HEK293T (cell line): Measurements from ENCODE around the gene MECP2.

Experiments
- CTCF ChIA-PET: fragments of 350-600 bp; formaldehyde crosslinking; extraction: SDS; loops from one replicate; lab custom pipeline; 2021; ENCODE audit warnings: antibody characterized with exemption, inconsistent platforms; lab: Yijun Ruan, JAX
- POLR2A ChIA-PET: fragments of 350-600 bp; formaldehyde crosslinking; extraction: SDS; loops from one replicate; lab custom pipeline; 2020; ENCODE audit warnings: antibody characterized with exemption, inconsistent platforms; lab: Yijun Ruan, JAX
- DNase-seq: peaks from one replicate; pipeline ENCODE4 v3.0.0; 2012; ENCODE audit warnings: mixed read lengths; ENCODE audit errors: extremely low spot score
- ARNT ChIP-seq: fragments of 450-650 bp; IDR thresholded peaks from 2 replicates; pipeline ENCODE4 v1.6.1; 2017; ENCODE audit warnings: mild to moderate bottlenecking
- BHLHE40 ChIP-seq: fragments of 450-650 bp; IDR thresholded peaks from 2 replicates; pipeline ENCODE4 v1.6.1; 2016; ENCODE audit warnings: mild to moderate bottlenecking, moderate library complexity, borderline replicate concordance
- CTBP1 ChIP-seq: fragments of 450-650 bp; IDR thresholded peaks from 2 replicates; pipeline ENCODE4 v1.6.1; 2016; ENCODE audit warnings: borderline replicate concordance
- ELF4 ChIP-seq: fragments of 450-650 bp; IDR thresholded peaks from 2 replicates; pipeline ENCODE4 v1.6.1; 2017; ENCODE audit warnings: antibody characterized with exemption
- FOXA1 ChIP-seq: fragments of 450-650 bp; IDR thresholded peaks from 2 replicates; pipeline ENCODE4 v1.6.1; 2016; ENCODE audit warnings: mild to moderate bottlenecking
- FOXK2 ChIP-seq: fragments of 450-650 bp; IDR thresholded peaks from 2 replicates; pipeline ENCODE4 v1.6.1; 2016; ENCODE audit warnings: mild to moderate bottlenecking
- FOXM1 ChIP-seq: fragments of 450-650 bp; IDR thresholded peaks from 2 replicates; pipeline ENCODE4 v1.6.1; 2017; ENCODE audit warnings: mild to moderate bottlenecking, borderline replicate concordance
- HDGF ChIP-seq: fragments of 450-650 bp; IDR thresholded peaks from 2 replicates; pipeline ENCODE4 v1.6.1; 2017; ENCODE audit warnings: antibody characterized with exemption, borderline replicate concordance
- L3MBTL2 ChIP-seq: fragments of 450-650 bp; conservative IDR thresholded peaks from 2 replicates; pipeline ENCODE4 v1.6.1; 2016; ENCODE audit warnings: mild to moderate bottlenecking
- LEF1 ChIP-seq: fragments of 450-650 bp; IDR thresholded peaks from 2 replicates; pipeline ENCODE4 v1.6.1; 2017; ENCODE audit warnings: mild to moderate bottlenecking, borderline replicate concordance
- NFRKB ChIP-seq: fragments of 450-650 bp; IDR thresholded peaks from 2 replicates; pipeline ENCODE4 v1.6.1; 2016; ENCODE audit warnings: mild to moderate bottlenecking, moderate library complexity
- SP1 ChIP-seq: fragments of 450-650 bp; IDR thresholded peaks from 2 replicates; pipeline ENCODE4 v1.6.1; 2017
- SUZ12 ChIP-seq: fragments of 450-650 bp; IDR thresholded peaks from 2 replicates; pipeline ENCODE4 v1.6.1; 2016; ENCODE audit warnings: mild to moderate bottlenecking
- TARDBP ChIP-seq: fragments of 450-650 bp; IDR thresholded peaks from 2 replicates; pipeline ENCODE4 v1.6.1; 2016
- ZNF384 ChIP-seq: fragments of 450-650 bp; IDR thresholded peaks from 2 replicates; pipeline ENCODE4 v1.6.1; 2016
- TF ChIP-seq, protein P1 (sequence below): fragments of 450-650 bp; IDR thresholded peaks from 2 replicates; pipeline ENCODE4 v1.6.1; 2016

The MECP2 gene

DNA sequence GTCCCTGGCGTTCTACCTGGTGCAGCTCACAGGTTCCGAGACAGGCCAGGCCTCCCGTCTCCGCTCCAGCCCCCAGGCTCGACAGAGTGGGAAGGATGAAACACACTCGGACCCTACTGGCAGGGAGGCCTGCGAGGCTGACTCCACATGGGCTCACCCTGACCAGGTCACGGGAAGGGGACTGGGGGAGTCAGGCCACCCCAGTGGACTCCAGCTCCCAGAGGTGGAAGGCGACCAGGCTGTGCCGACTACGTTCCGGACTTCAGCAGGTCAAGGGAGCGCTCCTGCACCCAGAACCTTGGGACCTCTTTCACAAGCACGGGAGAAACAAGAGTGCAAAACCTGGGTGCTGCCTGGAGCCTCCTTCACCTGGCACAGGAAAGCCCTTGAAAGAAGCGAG is 73.2 kb downstream of the MECP2 start:
- DNase-seq = no peak
- TF ChIP-seq SP1 (no peak), ARNT (no peak), ELF4 (no peak), HDGF (no peak), ZNF384 (no peak), FOXA1 (no peak), BHLHE40 (no peak), TARDBP (no peak), FOXM1 (no peak), CTBP1 (no peak), L3MBTL2 (no peak), FOXK2 (no peak), SUZ12 (no peak), NFRKB (no peak), LEF1 (no peak)
- TF ChIP-seq, protein P1, sequence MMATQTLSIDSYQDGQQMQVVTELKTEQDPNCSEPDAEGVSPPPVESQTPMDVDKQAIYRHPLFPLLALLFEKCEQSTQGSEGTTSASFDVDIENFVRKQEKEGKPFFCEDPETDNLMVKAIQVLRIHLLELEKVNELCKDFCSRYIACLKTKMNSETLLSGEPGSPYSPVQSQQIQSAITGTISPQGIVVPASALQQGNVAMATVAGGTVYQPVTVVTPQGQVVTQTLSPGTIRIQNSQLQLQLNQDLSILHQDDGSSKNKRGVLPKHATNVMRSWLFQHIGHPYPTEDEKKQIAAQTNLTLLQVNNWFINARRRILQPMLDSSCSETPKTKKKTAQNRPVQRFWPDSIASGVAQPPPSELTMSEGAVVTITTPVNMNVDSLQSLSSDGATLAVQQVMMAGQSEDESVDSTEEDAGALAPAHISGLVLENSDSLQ = no peak
- ChIA-PET CTCF (interaction anchor here (0.6 to 2.4 kb wide), 2 partner anchors 11 to 284 kb away, joined by 3 to 8 read pairs; no protein-coding TSS in a partner anchor), POLR2A (no interaction called here)

DNA sequence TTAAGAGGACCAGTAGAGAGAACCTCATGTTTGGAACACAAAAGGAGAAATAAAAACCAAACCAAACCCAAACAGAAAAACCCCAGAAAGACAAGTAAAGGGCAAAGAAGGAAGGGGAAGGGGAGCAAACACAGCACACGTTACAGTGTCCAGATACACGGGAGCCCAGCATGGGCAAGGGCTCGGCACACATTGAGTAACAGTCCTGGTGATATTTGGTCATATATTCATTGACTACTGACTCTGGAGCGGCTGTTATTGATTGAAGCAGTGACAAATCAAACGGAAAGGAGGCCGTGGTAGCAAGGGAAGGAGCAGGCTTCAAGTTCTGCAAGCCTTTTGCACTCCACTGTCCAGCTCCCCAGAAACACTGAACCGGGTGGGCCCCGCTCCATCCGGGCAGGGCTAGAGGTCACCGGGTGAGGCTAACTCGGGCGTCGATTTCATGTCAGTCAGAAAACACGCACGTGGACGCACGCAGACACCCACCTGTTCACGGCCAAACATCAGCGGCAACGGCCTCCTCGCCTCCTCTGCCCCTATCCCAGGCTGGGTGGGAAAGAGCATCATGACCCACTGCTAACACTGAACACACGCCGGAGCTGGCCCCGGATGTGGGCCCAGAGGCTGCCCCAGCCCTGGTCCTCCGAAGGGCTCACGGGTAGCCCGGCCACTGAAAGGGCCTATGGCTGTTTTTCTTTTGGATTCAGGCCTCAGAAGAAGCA is 74.1 kb downstream of the MECP2 start:
- no peak for DNase-seq
- TF ChIP-seq FOXM1 = no peak
- no peak for TF ChIP-seq TARDBP
- TF ChIP-seq HDGF = no peak
- TF ChIP-seq ARNT = no peak
- TF ChIP-seq SUZ12 = no peak
- TF ChIP-seq CTBP1 = no peak
- no peak for TF ChIP-seq L3MBTL2
- no peak for TF ChIP-seq FOXK2
- no peak for TF ChIP-seq BHLHE40
- no peak for TF ChIP-seq NFRKB
- no peak for TF ChIP-seq FOXA1
- TF ChIP-seq, protein P1 = no peak
- no peak for TF ChIP-seq ZNF384
- no peak for TF ChIP-seq LEF1
- TF ChIP-seq ELF4 = no peak
- no peak for TF ChIP-seq SP1
- CTCF ChIA-PET = interaction anchor here (0.6 to 2.4 kb wide), 2 partner anchors 10 to 285 kb away, joined by 3 to 8 read pairs; no protein-coding TSS in a partner anchor
- POLR2A ChIA-PET = no interaction called here

DNA sequence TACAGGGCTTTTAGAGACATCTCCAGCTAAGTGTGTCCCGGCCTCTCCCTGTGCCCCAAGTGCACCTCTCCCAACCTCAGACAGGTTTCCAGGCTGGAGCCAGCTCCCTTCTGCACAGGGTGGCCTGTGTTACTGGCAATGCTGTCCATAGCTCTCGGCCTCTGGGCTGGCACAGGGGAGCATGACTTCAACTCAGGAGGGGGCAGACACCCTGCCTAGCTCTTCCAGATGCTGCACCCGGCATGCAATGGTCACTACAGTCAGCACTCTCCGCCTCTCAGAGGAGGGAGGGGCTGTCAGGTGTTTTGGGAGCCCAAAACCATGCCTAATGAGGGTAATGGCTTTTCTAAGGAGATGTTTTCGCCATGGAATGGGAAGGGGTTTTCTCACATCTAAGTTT is 75.4 kb downstream of the MECP2 start:
- no peak for DNase-seq
- ChIA-PET CTCF (interaction anchor here (1.1 kb wide), 1 partner anchor 9 kb away, joined by 4 read pairs; no protein-coding TSS in a partner anchor), POLR2A (interaction anchor here (0.7 to 1.0 kb wide), 2 partner anchors 18 to 94 kb away, joined by 3 read pairs; no protein-coding TSS in a partner anchor)
- TF ChIP-seq TARDBP = no peak

DNA sequence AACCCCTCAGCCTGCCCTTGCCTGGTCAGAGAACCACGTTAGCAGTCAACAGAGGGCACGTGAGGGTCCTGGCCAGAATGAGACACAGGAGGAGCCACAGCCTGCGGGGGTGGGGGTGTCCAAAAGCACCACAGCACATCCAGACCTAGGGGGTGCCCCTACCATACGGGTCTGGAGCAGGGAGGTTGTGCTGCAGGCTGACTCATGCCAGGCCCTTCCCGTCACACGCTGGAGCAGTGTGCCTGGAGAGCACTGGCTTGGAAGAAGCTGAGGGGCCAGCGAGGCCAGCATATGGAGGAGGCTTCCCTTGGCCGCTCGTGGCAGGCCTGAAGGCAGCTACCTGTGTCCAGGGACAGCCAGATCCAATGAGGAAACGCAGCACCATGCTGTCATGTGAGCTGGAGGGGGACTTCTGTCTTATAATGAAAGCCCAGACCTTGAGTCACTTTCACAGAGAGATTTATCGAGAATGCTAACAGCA is 76.3 kb downstream of the MECP2 start:
- no peak for DNase-seq
- POLR2A ChIA-PET = interaction anchor here (1.0 to 1.9 kb wide), 3 partner anchors 9 to 350 kb away, joined by 3 to 4 read pairs (median 3); no protein-coding TSS in a partner anchor
- CTCF ChIA-PET = interaction anchor here (0.6 kb wide), 1 partner anchor 305 kb away, joined by 3 read pairs; no protein-coding TSS in a partner anchor
- TF ChIP-seq ELF4 (no peak), SUZ12 (no peak), ARNT (no peak), NFRKB (no peak), FOXK2 (no peak), LEF1 (no peak)

DNA sequence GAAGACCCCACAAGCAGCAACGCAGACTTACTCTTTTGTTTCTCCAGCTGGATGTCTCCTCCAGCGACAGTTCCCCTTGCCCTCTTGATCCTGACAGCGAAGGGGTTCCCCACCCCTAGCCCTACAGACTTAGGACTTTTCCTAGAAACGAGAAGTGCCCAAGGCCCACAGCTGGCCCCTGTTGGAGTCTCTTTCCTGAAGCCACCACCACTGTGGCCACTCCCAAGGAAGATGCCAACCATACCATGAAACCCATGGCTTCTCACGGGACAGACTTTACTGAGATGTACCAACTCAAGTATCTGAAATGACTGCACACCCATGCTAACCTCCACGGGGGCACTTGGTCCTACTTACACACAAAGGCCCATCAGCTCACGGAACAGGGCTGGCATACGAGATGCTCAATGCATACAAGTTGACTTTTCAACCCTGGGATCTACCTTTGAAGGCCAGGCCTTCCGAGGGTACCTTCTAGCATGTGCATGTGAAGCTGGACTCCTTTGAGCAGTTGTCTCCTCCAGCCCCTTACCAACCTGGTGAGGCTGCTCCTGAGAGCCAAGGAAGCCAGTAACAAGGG is 76.9 kb downstream of the MECP2 start:
- POLR2A ChIA-PET = interaction anchor here (0.7 to 1.9 kb wide), 7 partner anchors 8 to 350 kb away, joined by 3 to 4 read pairs (median 3); no protein-coding TSS in a partner anchor
- TF ChIP-seq SUZ12 = no peak
- TF ChIP-seq NFRKB = no peak
- no peak for TF ChIP-seq ARNT
- no peak for TF ChIP-seq BHLHE40
- TF ChIP-seq HDGF = no peak
- TF ChIP-seq FOXA1 = no peak
- no peak for TF ChIP-seq CTBP1
- no peak for TF ChIP-seq ELF4
- no peak for TF ChIP-seq L3MBTL2
- TF ChIP-seq LEF1 = no peak
- TF ChIP-seq ZNF384 = no peak
- no peak for TF ChIP-seq FOXK2
- no peak for TF ChIP-seq FOXM1
- TF ChIP-seq TARDBP = no peak
- TF ChIP-seq, protein P1 = no peak
- no peak for TF ChIP-seq SP1
- CTCF ChIA-PET = interaction anchor here (0.7 kb wide), 1 partner anchor 288 kb away, joined by 3 read pairs; no protein-coding TSS in a partner anchor
- DNase-seq = no peak
